ENCODE results near the gene FTCD. TPM values are rescaled to one million over a fixed set of nuclear protein-coding genes. Genes with fewer than 3 reads are reported as not detected.

FTCD gene
- total RNA-seq, 1 donor from 2014 or later, result 2.3 TPM

- Mint-ChIP-seq H3K4me1 (ENCODE audit: unreplicated experiment) (peaks cover 40% of the 10 kb centered on the region), H3K4me3 (ENCODE audit: unreplicated experiment) (no peak overlapping the region), H3K27me3 (ENCODE audit: unreplicated experiment) (no peaks in the 10 kb centered on the region), H3K27ac (ENCODE audit: unreplicated experiment) (peak overlapping the region; percentile 42), H3K36me3 (ENCODE audit: unreplicated experiment) (peaks cover 56% of the 10 kb centered on the region), H3K9me3 (ENCODE audit: unreplicated experiment) (peaks cover 38% of the 10 kb centered on the region)
- TF ChIP-seq CTCF (IDR thresholded peaks at IDR 0.05), result no peak
- DNase-seq (ENCODE audit: extremely low spot score, unreplicated experiment), result no peak
Observed at GRCh38 chr21:46104104-46104503, 51.3 kb downstream of the FTCD start.

GRCh38 chr21:46100906-46101305, 54.5 kb downstream of the FTCD start:
- H3K27ac Mint-ChIP-seq (ENCODE audit: unreplicated experiment), result peak overlapping the region; percentile 83
- peaks cover 35% of the 10 kb centered on the region for H3K9me3 Mint-ChIP-seq (ENCODE audit: unreplicated experiment)
- H3K4me1 Mint-ChIP-seq (ENCODE audit: unreplicated experiment), result peaks cover 43% of the 10 kb centered on the region
- no peak for DNase-seq (ENCODE audit: extremely low spot score, unreplicated experiment)
- H3K36me3 Mint-ChIP-seq (ENCODE audit: unreplicated experiment), result peaks cover 38% of the 10 kb centered on the region
- H3K27me3 Mint-ChIP-seq (ENCODE audit: unreplicated experiment), result no peaks in the 10 kb centered on the region
- H3K4me3 Mint-ChIP-seq (ENCODE audit: unreplicated experiment), result peak overlapping the region; percentile 88
- no peak for TF ChIP-seq CTCF (IDR thresholded peaks at IDR 0.05)

- peaks cover 43% of the 10 kb centered on the region for H3K4me1 Mint-ChIP-seq (ENCODE audit: unreplicated experiment)
- TF ChIP-seq CTCF (IDR thresholded peaks at IDR 0.05), result no peak
- peak; percentile 51 for DNase-seq (ENCODE audit: extremely low spot score, unreplicated experiment)
- H3K36me3 Mint-ChIP-seq (ENCODE audit: unreplicated experiment), result peaks cover 33% of the 10 kb centered on the region
- peak overlapping the region; percentile 88 for H3K4me3 Mint-ChIP-seq (ENCODE audit: unreplicated experiment)
- peak overlapping the region; percentile 83 for H3K27ac Mint-ChIP-seq (ENCODE audit: unreplicated experiment)
- H3K27me3 Mint-ChIP-seq (ENCODE audit: unreplicated experiment), result no peaks in the 10 kb centered on the region
- H3K9me3 Mint-ChIP-seq (ENCODE audit: unreplicated experiment), result peaks cover 35% of the 10 kb centered on the region
Observed at GRCh38 chr21:46100426-46100825, 55.0 kb downstream of the FTCD start.

- no peak for TF ChIP-seq CTCF (IDR thresholded peaks at IDR 0.05)
- peaks cover 35% of the 10 kb centered on the region for H3K9me3 Mint-ChIP-seq (ENCODE audit: unreplicated experiment)
- peak; percentile 63 for DNase-seq (ENCODE audit: extremely low spot score, unreplicated experiment)
Observed at GRCh38 chr21:46100020-46100419, 55.4 kb downstream of the FTCD start.

GRCh38 chr21:46099476-46099875, 55.9 kb downstream of the FTCD start:
- DNase-seq (ENCODE audit: extremely low spot score, unreplicated experiment), result peak; percentile 83
- Mint-ChIP-seq H3K4me1 (ENCODE audit: unreplicated experiment) (peaks cover 43% of the 10 kb centered on the region), H3K27me3 (ENCODE audit: unreplicated experiment) (no peaks in the 10 kb centered on the region), H3K9me3 (ENCODE audit: unreplicated experiment) (peaks cover 31% of the 10 kb centered on the region), H3K4me3 (ENCODE audit: unreplicated experiment) (peak overlapping the region; percentile 88), H3K36me3 (ENCODE audit: unreplicated experiment) (peaks cover 32% of the 10 kb centered on the region), H3K27ac (ENCODE audit: unreplicated experiment) (peak overlapping the region; percentile 83)
- TF ChIP-seq CTCF (IDR thresholded peaks at IDR 0.05), result peak; percentile 31

More at GRCh38 chr21:46100020-46100419, 55.4 kb downstream of the FTCD start:
- Mint-ChIP-seq H3K4me1 (ENCODE audit: unreplicated experiment) (peaks cover 43% of the 10 kb centered on the region), H3K27me3 (ENCODE audit: unreplicated experiment) (no peaks in the 10 kb centered on the region), H3K27ac (ENCODE audit: unreplicated experiment) (peak overlapping the region; percentile 83), H3K36me3 (ENCODE audit: unreplicated experiment) (peaks cover 32% of the 10 kb centered on the region), H3K4me3 (ENCODE audit: unreplicated experiment) (peak overlapping the region; percentile 88)

Measured in osteocyte (in vitro differentiated cells).